ENCODE data around the gene KRTAP4-7.
"Not testable (repeated sequence)": the region's sequence is repeated elsewhere in the genome, so short reads cannot be mapped to it uniquely, and the experiment has no call there.

The KRTAP4-7 gene

GRCh38 chr17:41108728-41109386, 24.9 kb downstream of the KRTAP4-7 start:
- not testable (repeated sequence) for DNase-seq (ENCODE audit: low read depth)

GRCh38 chr17:41111151-41111885, 27.4 kb downstream of the KRTAP4-7 start:
- DNase-seq (ENCODE audit: low read depth): no peak

GRCh38 chr17:41116297-41116696, 32.3 kb downstream of the KRTAP4-7 start:
- DNase-seq (ENCODE audit: low read depth): no peak

- DNase-seq (ENCODE audit: low read depth): not testable (repeated sequence)
Measured at GRCh38 chr17:41117846-41118386, 34.0 kb downstream of the KRTAP4-7 start, which contains the start of gene KRTAP4-11. KRTAP4-11 (minus strand) TSS chr17:41118373; CDS start chr17:41118315, 58 bp downstream.

GRCh38 chr17:41118721-41119120, 34.8 kb downstream of the KRTAP4-7 start:
- DNase-seq (ENCODE audit: low read depth): no peak

- DNase-seq (ENCODE audit: low read depth): not testable (repeated sequence)
Measured at GRCh38 chr17:41119696-41120690, 36.0 kb downstream of the KRTAP4-7 start.

GRCh38 chr17:41121742-41122141, 37.8 kb downstream of the KRTAP4-7 start:
- no peak for DNase-seq (ENCODE audit: low read depth)

- DNase-seq (ENCODE audit: low read depth): not testable (repeated sequence)
Measured at GRCh38 chr17:41123292-41123990, 39.5 kb downstream of the KRTAP4-7 start.

- DNase-seq (ENCODE audit: low read depth): not testable (repeated sequence)
Measured at GRCh38 chr17:41123991-41124371, 40.0 kb downstream of the KRTAP4-7 start, which contains the start of gene KRTAP4-12. KRTAP4-12 (minus strand) TSS chr17:41124182; CDS start chr17:41124122, 60 bp downstream.

- DNase-seq (ENCODE audit: low read depth): no peak
Measured at GRCh38 chr17:41125064-41125463, 41.1 kb downstream of the KRTAP4-7 start.

- DNase-seq (ENCODE audit: low read depth): no peak
Measured at GRCh38 chr17:41126412-41126811, 42.5 kb downstream of the KRTAP4-7 start.

GRCh38 chr17:41127371-41127770, 43.4 kb downstream of the KRTAP4-7 start:
- no peak for DNase-seq (ENCODE audit: low read depth)

GRCh38 chr17:41131979-41132378, 48.0 kb downstream of the KRTAP4-7 start:
- no peak for DNase-seq (ENCODE audit: low read depth)

GRCh38 chr17:41133880-41134735, 50.2 kb downstream of the KRTAP4-7 start:
- DNase-seq (ENCODE audit: low read depth): no peak
